PC-3 (cell line): ENCODE data around the gene ZNF763. TPM values are rescaled to one million over a fixed set of nuclear protein-coding genes. Genes with fewer than 3 reads are reported as not detected.

Experiments used
- ATAC-seq: fragments of 200-7000 bp; cut with Tn5 transposase; 2 replicates; pipeline ENCODE4 v1.9.1; 2020; ENCODE audit warnings: mild to moderate bottlenecking, moderate library complexity
- BruUV-seq: library from RNA; stranded (reverse); fragments of 400-500 nt; replicated peaks from 2 replicates; lab custom pipeline; 2021; lab: Mats Ljungman, UMichigan
- CTCF ChIA-PET: fragments of 300-600 bp; sonication (Branson Sonifier 250); formaldehyde crosslinking; loops from one replicate; lab custom pipeline; 2022; ENCODE audit warnings: antibody characterized with exemption; lab: Charles Lee
- POLR2A ChIA-PET: fragments of 300-600 bp; sonication (Branson Sonifier 250); formaldehyde crosslinking; loops from one replicate; lab custom pipeline; 2022; ENCODE audit warnings: antibody characterized with exemption; ENCODE audit not compliant: unreplicated experiment; lab: Charles Lee
- DNase-seq: peaks from one replicate; pipeline ENCODE4 v3.0.0-alpha.2; 2015
- H2AFZ ChIP-seq: fragments of 300-600 bp; sonication (generic); 2 replicates; pipeline ENCODE4 v1.6.0; 2016; ENCODE audit warnings: antibody characterized with exemption, low read length
- H3F3A ChIP-seq: fragments of 300-600 bp; sonication (generic); one replicate; pipeline ENCODE4 v1.6.0; 2017; ENCODE audit warnings: antibody characterized with exemption, low read length, control low read depth, mild to moderate bottlenecking; ENCODE audit not compliant: unreplicated experiment
- H3K27ac ChIP-seq: fragments of 300-600 bp; sonication (generic); 2 replicates; pipeline ENCODE4 v1.5.1; 2016; ENCODE audit warnings: mild to moderate bottlenecking, low read length
- H3K27me3 ChIP-seq: fragments of 300-600 bp; sonication (generic); 2 replicates; pipeline ENCODE4 v1.6.1; 2016; ENCODE audit warnings: low read length, mixed read lengths
- H3K36me3 ChIP-seq: fragments of 300-600 bp; sonication (generic); 2 replicates; pipeline ENCODE4 v1.6.1; 2016; ENCODE audit warnings: low read depth, mixed run types, low read length, mixed read lengths
- H3K4me1 ChIP-seq: fragments of 300-600 bp; sonication (generic); 2 replicates; pipeline ENCODE4 v1.5.1; 2016; ENCODE audit warnings: low read length; ENCODE audit not compliant: insufficient read depth
- H3K4me2 ChIP-seq: fragments of 300-600 bp; sonication (generic); 2 replicates; pipeline ENCODE4 v1.6.0; 2016; ENCODE audit warnings: low read length
- H3K4me3 ChIP-seq: fragments of 300-600 bp; sonication (generic); 2 replicates; pipeline ENCODE4 v1.5.1; 2016; ENCODE audit warnings: mild to moderate bottlenecking, low read length, mixed read lengths
- H3K79me2 ChIP-seq: fragments of 300-600 bp; sonication (generic); 2 replicates; pipeline ENCODE4 v1.6.1; 2017; ENCODE audit warnings: low read length, mixed read lengths
- H3K9ac ChIP-seq: fragments of 300-600 bp; sonication (generic); 2 replicates; pipeline ENCODE4 v1.6.0; 2016; ENCODE audit warnings: mild to moderate bottlenecking, low read length
- H3K9me2 ChIP-seq: fragments of 300-600 bp; sonication (generic); replicated peaks from 2 replicates; pipeline ENCODE4 v1.6.1; 2016; ENCODE audit warnings: mixed run types, low read length, mixed read lengths
- H3K9me3 ChIP-seq: fragments of 300-600 bp; sonication (generic); 2 replicates; pipeline ENCODE4 v1.6.1; 2016; ENCODE audit warnings: low read length, mixed read lengths
- H4K20me1 ChIP-seq: fragments of 300-600 bp; sonication (generic); 2 replicates; pipeline ENCODE4 v1.6.1; 2016; ENCODE audit warnings: low read length, mixed read lengths
- EZH2 ChIP-seq: fragments of 300-600 bp; sonication (generic); IDR thresholded peaks from one replicate; pipeline ENCODE4 v1.6.1; 2017; ENCODE audit warnings: antibody characterized with exemption, mild to moderate bottlenecking, low read length; ENCODE audit not compliant: unreplicated experiment
- EZH2phosphoT487 ChIP-seq: fragments of 300-600 bp; sonication (generic); IDR thresholded peaks from 2 replicates; pipeline ENCODE4 v1.6.1; 2018; ENCODE audit warnings: mild to moderate bottlenecking, antibody characterized with exemption, low read length, borderline replicate concordance
- intact Hi-C: fragments of 100-400 bp; cut with micrococcal nuclease; formaldehyde crosslinking; loops from 2 replicates; pipeline ENCODE4 v1.9.0; 2023
- total RNA-seq: library from RNA; depleted of rRNA; stranded (reverse); fragments of >200 nt; gene quantifications from 2 replicates; pipeline ENCODE4 v1.2.3, GENCODE V29; 2014
- TF ChIP-seq, protein P1 (sequence below): fragments of 300-600 bp; sonication (generic); conservative IDR thresholded peaks from 2 replicates; pipeline ENCODE4 v1.5.1; 2017; ENCODE audit warnings: antibody characterized with exemption, low read depth, mild to moderate bottlenecking, low read length

ZNF763 gene
- total RNA-seq, 1 experiment from 2014 or later, result 0.33 TPM

GRCh38 chr19:11982526-11982925, 17.7 kb downstream of the ZNF763 start:
- no TSS peak for BruUV-seq
- peaks cover 36% of the 10 kb centered on the region for H3K36me3 ChIP-seq

DNA sequence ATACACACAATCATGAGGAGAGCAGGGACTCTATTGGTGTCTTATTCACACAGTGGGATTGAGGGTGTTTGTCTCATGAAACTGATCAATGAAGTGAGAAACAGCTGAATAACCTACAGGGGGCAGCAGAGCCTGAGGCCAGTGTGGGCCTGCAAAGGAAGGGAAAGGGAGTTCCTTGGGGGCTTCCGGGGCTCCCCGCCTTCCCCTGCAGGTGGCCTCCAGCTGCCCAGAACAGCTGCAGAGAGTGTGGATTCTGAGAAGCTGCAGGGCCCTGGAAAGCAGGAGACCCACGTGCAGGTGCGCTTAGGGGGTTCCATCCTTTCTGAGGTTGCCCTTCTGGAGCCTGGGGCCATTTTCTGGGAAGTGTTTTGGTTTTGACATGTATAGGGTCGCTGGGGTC, 20.1 kb downstream of the ZNF763 start:
- intact Hi-C loops, result no loop called here
- DNase-seq (no peak), ATAC-seq (no peak)
- H4K20me1 ChIP-seq, result no peaks in the 10 kb centered on the region
- no peak overlapping the region for H3K27ac ChIP-seq
- no peaks in the 10 kb centered on the region for H3K27me3 ChIP-seq
- H3K4me3 ChIP-seq, result no peak overlapping the region
- no TSS peak for BruUV-seq
- H2AFZ ChIP-seq, result no peak overlapping the region
- CTCF ChIA-PET, result no interaction called here
- peaks cover 24% of the 10 kb centered on the region for H3K9me3 ChIP-seq
- peaks cover 13% of the 10 kb centered on the region; the same call in 1 of the 2 replicates for H3K79me2 ChIP-seq
- no peaks in the 10 kb centered on the region for H3K9me2 ChIP-seq
- H3K36me3 ChIP-seq, result peaks cover 19% of the 10 kb centered on the region; the same call in 1 of the 2 replicates
- POLR2A ChIA-PET, result no interaction called here
- H3K4me1 ChIP-seq, result no peaks in the 10 kb centered on the region
- no peaks in the 10 kb centered on the region for H3F3A ChIP-seq
- TF ChIP-seq, protein P1, sequence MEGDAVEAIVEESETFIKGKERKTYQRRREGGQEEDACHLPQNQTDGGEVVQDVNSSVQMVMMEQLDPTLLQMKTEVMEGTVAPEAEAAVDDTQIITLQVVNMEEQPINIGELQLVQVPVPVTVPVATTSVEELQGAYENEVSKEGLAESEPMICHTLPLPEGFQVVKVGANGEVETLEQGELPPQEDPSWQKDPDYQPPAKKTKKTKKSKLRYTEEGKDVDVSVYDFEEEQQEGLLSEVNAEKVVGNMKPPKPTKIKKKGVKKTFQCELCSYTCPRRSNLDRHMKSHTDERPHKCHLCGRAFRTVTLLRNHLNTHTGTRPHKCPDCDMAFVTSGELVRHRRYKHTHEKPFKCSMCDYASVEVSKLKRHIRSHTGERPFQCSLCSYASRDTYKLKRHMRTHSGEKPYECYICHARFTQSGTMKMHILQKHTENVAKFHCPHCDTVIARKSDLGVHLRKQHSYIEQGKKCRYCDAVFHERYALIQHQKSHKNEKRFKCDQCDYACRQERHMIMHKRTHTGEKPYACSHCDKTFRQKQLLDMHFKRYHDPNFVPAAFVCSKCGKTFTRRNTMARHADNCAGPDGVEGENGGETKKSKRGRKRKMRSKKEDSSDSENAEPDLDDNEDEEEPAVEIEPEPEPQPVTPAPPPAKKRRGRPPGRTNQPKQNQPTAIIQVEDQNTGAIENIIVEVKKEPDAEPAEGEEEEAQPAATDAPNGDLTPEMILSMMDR, result peak; percentile 25; the same call in 1 of the 2 replicates
- TF ChIP-seq EZH2, result no peak
- H3K9ac ChIP-seq, result no peak overlapping the region
- no peak overlapping the region for H3K4me2 ChIP-seq

More at GRCh38 chr19:11982526-11982925, 17.7 kb downstream of the ZNF763 start:
- ChIA-PET CTCF (no interaction called here), POLR2A (no interaction called here)
- Histone ChIP-seq H3K27me3 (no peaks in the 10 kb centered on the region), H3K79me2 (no peaks in the 10 kb centered on the region), H3K4me3 (no peak overlapping the region), H3K4me2 (no peak overlapping the region), H2AFZ (no peak overlapping the region), H3K27ac (no peak overlapping the region), H3K9me2 (no peaks in the 10 kb centered on the region), H4K20me1 (no peaks in the 10 kb centered on the region), H3K4me1 (no peaks in the 10 kb centered on the region), H3K9ac (no peak overlapping the region), H3K9me3 (peaks cover 48% of the 10 kb centered on the region), H3F3A (no peaks in the 10 kb centered on the region)
- DNase-seq (peak; percentile 61), ATAC-seq (peak; percentile 19; the same call in 1 of the 2 replicates)
- intact Hi-C loops, result no loop called here
- TF ChIP-seq, protein P1, result no peak
- TF ChIP-seq EZH2phosphoT487 (no peak), EZH2 (no peak)

DNA sequence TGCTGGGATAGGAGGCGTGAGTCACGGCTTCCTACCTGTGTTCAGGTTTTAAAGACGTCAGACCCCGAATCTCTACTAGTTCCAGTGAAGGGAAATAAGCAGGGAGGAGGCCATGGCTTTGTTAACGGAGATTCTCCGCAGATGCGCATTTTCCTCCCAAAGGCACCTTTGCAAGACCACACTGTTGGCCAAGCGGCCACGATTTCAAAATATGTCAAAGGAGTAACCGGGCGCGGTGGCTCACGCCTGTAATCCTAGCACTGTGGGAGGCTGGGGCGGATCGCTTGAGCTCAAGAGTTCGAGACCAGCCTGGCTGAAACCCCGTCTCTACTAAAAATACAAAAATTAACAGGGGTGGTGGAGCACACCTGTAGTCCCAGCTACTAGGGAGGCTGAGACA, 21.9 kb downstream of the ZNF763 start:
- no peak overlapping the region for H3K4me3 ChIP-seq
- no peaks in the 10 kb centered on the region for H3F3A ChIP-seq
- no peak overlapping the region; the same call in 1 of the 2 replicates for H2AFZ ChIP-seq
- no peaks in the 10 kb centered on the region for H4K20me1 ChIP-seq
- no peaks in the 10 kb centered on the region for H3K4me1 ChIP-seq
- peaks cover 15% of the 10 kb centered on the region for H3K9me3 ChIP-seq
- no peaks in the 10 kb centered on the region for H3K27me3 ChIP-seq
- BruUV-seq, result no TSS peak
- peaks cover 21% of the 10 kb centered on the region; the same call in 1 of the 2 replicates for H3K79me2 ChIP-seq
- CTCF ChIA-PET, result interaction anchor here (0.6 to 2.8 kb wide), 3 partner anchors 154 to 580 kb away, joined by 4 to 26 read pairs (median 10); partner anchors contain the start of gene ZNF20
- no peak for TF ChIP-seq EZH2phosphoT487
- TF ChIP-seq EZH2, result no peak
- TF ChIP-seq, protein P1, result no peak
- H3K36me3 ChIP-seq, result peaks cover 15% of the 10 kb centered on the region; the same call in 1 of the 2 replicates
- intact Hi-C loops, result loop anchor here (1.0 kb wide), 1 partner anchor 189 kb away; no protein-coding TSS in a partner anchor
- no peak for DNase-seq
- no peak overlapping the region for H3K27ac ChIP-seq
- POLR2A ChIA-PET, result interaction anchor here (0.6 kb wide), 1 partner anchor 1653 kb away, joined by 4 read pairs; no protein-coding TSS in a partner anchor
- no peak for ATAC-seq
- no peak overlapping the region for H3K9ac ChIP-seq
- no peaks in the 10 kb centered on the region for H3K9me2 ChIP-seq
- H3K4me2 ChIP-seq, result 0 out of 2 replicates have a peak overlapping the region, but pooled peaks have one; percentile 97
